ENCODE measurements around the gene ALDH4A1. TPM values are rescaled to one million over a fixed set of nuclear protein-coding genes. Genes with fewer than 3 reads are reported as not detected.

Gene ALDH4A1
- total RNA-seq, 1 donor from 2014 or later: 18.8 TPM

GRCh38 chr1:18918417-18918816 is 16.1 kb upstream of the ALDH4A1 start:
- no peak for TF ChIP-seq CTCF (IDR thresholded peaks at IDR 0.05; ENCODE audit: insufficient read depth, low read length, poor library complexity, severe bottlenecking)
- H3K27me3 ChIP-seq (ENCODE audit: control insufficient read depth, insufficient read depth, low read length): no peaks in the 10 kb centered on the region
- no peak for DNase-seq (ENCODE audit: low read depth)
- H3K4me3 ChIP-seq (ENCODE audit: low read depth, low read length): no peak overlapping the region
- no peaks in the 10 kb centered on the region for H3K36me3 ChIP-seq (ENCODE audit: control insufficient read depth, insufficient read depth, low read length)

GRCh38 chr1:18917071-18917799 is 14.9 kb upstream of the ALDH4A1 start:
- TF ChIP-seq CTCF (IDR thresholded peaks at IDR 0.05; ENCODE audit: insufficient read depth, low read length, poor library complexity, severe bottlenecking): no peak

GRCh38 chr1:18915341-18915740 is 13.0 kb upstream of the ALDH4A1 start:
- Histone ChIP-seq H3K36me3 (ENCODE audit: control insufficient read depth, insufficient read depth, low read length) (peaks cover 3% of the 10 kb centered on the region), H3K27me3 (ENCODE audit: control insufficient read depth, insufficient read depth, low read length) (no peaks in the 10 kb centered on the region), H3K4me3 (ENCODE audit: low read depth, low read length) (no peak overlapping the region)
- TF ChIP-seq CTCF (IDR thresholded peaks at IDR 0.05; ENCODE audit: insufficient read depth, low read length, poor library complexity, severe bottlenecking): no peak
- DNase-seq (ENCODE audit: low read depth): no peak

More at GRCh38 chr1:18917071-18917799, 14.9 kb upstream of the ALDH4A1 start:
- no peaks in the 10 kb centered on the region for H3K27me3 ChIP-seq (ENCODE audit: control insufficient read depth, insufficient read depth, low read length)
- DNase-seq (ENCODE audit: low read depth): no peak
- H3K4me3 ChIP-seq (ENCODE audit: low read depth, low read length): no peak overlapping the region
- H3K36me3 ChIP-seq (ENCODE audit: control insufficient read depth, insufficient read depth, low read length): no peaks in the 10 kb centered on the region

- no peak for DNase-seq (ENCODE audit: low read depth)
- Histone ChIP-seq H3K4me3 (ENCODE audit: low read depth, low read length) (no peak overlapping the region), H3K27me3 (ENCODE audit: control insufficient read depth, insufficient read depth, low read length) (no peaks in the 10 kb centered on the region), H3K36me3 (ENCODE audit: control insufficient read depth, insufficient read depth, low read length) (peaks cover 7% of the 10 kb centered on the region)
- TF ChIP-seq CTCF (IDR thresholded peaks at IDR 0.05; ENCODE audit: insufficient read depth, low read length, poor library complexity, severe bottlenecking): peak; percentile 100
Measured at GRCh38 chr1:18913065-18913835, 10.9 kb upstream of the ALDH4A1 start.

- Histone ChIP-seq H3K36me3 (ENCODE audit: control insufficient read depth, insufficient read depth, low read length) (peaks cover 7% of the 10 kb centered on the region), H3K27me3 (ENCODE audit: control insufficient read depth, insufficient read depth, low read length) (no peaks in the 10 kb centered on the region), H3K4me3 (ENCODE audit: low read depth, low read length) (no peak overlapping the region)
- no peak for TF ChIP-seq CTCF (IDR thresholded peaks at IDR 0.05; ENCODE audit: insufficient read depth, low read length, poor library complexity, severe bottlenecking)
- DNase-seq (ENCODE audit: low read depth): no peak
Measured at GRCh38 chr1:18912550-18912949, 10.2 kb upstream of the ALDH4A1 start.
